ENCODE measurements around the gene NSG1.

The NSG1 gene

DNA sequence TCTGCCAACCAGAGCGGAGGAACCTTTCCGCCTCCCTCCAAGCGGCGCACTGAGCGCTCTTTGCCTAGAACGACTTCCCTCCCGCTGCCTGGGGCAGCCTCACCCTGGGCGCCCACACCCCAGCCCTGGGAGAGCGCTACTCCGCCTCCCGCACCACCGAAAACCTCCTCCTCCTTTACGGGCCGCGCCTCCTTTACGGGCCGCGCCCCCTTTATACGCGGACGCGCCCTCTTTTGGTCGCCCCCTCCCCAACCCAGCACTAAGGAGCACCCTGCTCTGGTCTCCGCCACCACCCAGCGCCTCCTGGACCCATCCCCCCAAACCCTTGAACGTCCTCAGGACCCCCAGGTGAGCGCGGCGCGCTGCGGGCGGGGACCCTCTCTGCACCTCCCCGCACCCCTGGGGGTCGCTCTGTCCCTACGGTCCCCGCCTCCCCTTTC, 586 bp upstream of the NSG1 start:
- TF ChIP-seq FOXP2 (optimal IDR thresholded peaks at IDR 0.05; ENCODE audit: borderline replicate concordance, extremely low read depth, extremely low read length, insufficient read depth) (no peak), TAF1 (IDR thresholded peaks at IDR 0.05; ENCODE audit: borderline replicate concordance, insufficient read depth, low read length) (no peak), SIN3A (IDR thresholded peaks at IDR 0.05; ENCODE audit: borderline replicate concordance, insufficient read depth, low read length) (no peak)

- no peak for TF ChIP-seq TAF1 (IDR thresholded peaks at IDR 0.05; ENCODE audit: borderline replicate concordance, insufficient read depth, low read length)
- TF ChIP-seq REST (IDR thresholded peaks at IDR 0.05; ENCODE audit: insufficient read depth in 1 of 2, low read depth in 2 of 2, low read length in 2 of 2): no peak
- TF ChIP-seq FOXP2 (optimal IDR thresholded peaks at IDR 0.05; ENCODE audit: borderline replicate concordance, extremely low read depth, extremely low read length, insufficient read depth): no peak
Observed at GRCh38 chr4:4387531-4388310, 819 bp downstream of the NSG1 start.

DNA sequence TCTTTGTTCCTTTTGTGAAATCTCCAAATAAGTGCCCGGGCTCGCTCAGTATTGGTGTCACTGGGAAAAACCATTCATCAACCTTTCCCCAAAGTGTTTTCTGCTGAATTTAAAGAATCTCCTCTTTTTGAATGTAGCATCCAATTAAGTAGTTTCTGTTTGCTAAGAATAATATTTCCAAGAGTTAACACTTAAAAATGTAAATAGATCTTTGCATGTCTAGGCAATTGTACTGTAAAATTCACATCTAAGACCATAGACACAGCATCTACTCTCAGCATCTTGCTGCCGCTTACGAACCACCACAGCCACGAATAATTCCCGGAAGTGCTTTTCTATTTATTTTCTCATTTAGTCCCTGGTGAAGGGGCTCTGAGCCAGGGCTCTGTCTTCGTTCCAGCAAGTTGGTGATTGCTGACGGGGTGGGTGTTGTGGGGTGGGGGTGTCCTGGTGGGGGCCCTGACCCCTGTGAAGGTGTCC, 1.4 kb downstream of the NSG1 start:
- TF ChIP-seq REST (IDR thresholded peaks at IDR 0.05; ENCODE audit: insufficient read depth in 1 of 2, low read depth in 2 of 2, low read length in 2 of 2) (no peak), SIN3A (IDR thresholded peaks at IDR 0.05; ENCODE audit: borderline replicate concordance, insufficient read depth, low read length) (no peak), FOXP2 (optimal IDR thresholded peaks at IDR 0.05; ENCODE audit: borderline replicate concordance, extremely low read depth, extremely low read length, insufficient read depth) (no peak), TAF1 (IDR thresholded peaks at IDR 0.05; ENCODE audit: borderline replicate concordance, insufficient read depth, low read length) (no peak)

DNA sequence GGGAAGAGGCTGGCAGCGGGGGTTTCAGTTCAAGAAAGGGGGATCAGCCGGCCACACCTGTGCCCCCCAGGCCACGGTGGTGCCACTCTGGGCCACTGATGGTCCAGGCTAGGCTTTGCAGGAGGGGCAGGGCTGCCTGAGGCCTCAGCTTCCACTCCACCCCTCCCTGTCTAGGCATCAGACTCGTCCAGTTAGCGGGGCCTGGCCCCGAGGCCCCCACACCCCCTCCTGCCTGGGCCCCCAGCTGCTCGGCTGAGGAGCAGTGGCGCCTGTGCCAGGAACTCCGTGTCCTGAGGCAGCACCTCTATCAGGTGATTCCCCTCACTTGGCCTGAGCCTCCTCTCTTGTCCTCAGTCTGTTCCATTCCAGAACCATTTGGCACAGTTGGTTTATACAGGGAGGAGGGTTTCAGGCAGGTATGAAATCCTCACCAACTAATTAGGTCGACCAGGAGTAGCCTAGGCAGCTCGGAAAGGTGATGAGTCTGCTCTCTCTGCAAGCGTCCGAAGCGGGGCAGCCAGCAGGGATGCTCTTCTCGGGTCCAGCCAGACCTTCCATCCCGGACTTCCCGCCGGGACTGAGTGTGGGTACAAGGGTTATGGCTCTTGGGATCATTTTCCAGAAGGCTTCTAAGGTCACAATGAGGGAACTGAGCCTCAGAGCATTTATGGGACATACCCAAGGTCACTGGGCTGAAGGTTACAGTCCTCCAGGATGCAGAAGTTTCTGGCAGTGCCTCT, 2.1 kb downstream of the NSG1 start:
- TF ChIP-seq SIN3A (IDR thresholded peaks at IDR 0.05; ENCODE audit: borderline replicate concordance, insufficient read depth, low read length): no peak
- TF ChIP-seq TAF1 (IDR thresholded peaks at IDR 0.05; ENCODE audit: borderline replicate concordance, insufficient read depth, low read length): no peak
- TF ChIP-seq POLR2AphosphoS5 (IDR thresholded peaks at IDR 0.05; ENCODE audit: low read depth, low read length): no peak
- TF ChIP-seq FOXP2 (optimal IDR thresholded peaks at IDR 0.05; ENCODE audit: borderline replicate concordance, extremely low read depth, extremely low read length, insufficient read depth): no peak
- no peak for TF ChIP-seq REST (IDR thresholded peaks at IDR 0.05; ENCODE audit: insufficient read depth in 1 of 2, low read depth in 2 of 2, low read length in 2 of 2)

DNA sequence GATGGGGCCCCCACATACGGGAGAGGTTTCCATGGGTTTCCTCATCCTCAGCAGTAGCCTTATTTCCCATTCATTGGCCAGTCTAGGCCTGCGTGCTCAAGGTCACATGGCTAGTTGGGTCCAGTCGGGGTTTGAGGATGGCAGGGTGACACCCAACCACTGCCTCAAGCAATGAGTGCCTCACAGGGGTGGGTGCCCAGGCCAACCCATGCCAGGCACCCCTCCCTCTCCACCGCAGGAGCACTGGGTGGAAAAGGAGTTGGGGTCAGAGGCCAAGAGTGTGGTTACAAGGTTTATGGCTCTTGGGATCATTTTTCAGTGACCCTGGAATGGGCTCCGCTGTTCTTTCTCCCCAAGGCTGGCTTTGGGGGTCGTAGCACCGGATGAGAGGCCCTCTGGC, 3.1 kb downstream of the NSG1 start:
- TF ChIP-seq FOXP2 (optimal IDR thresholded peaks at IDR 0.05; ENCODE audit: borderline replicate concordance, extremely low read depth, extremely low read length, insufficient read depth) (no peak), SIN3A (IDR thresholded peaks at IDR 0.05; ENCODE audit: borderline replicate concordance, insufficient read depth, low read length) (no peak), REST (IDR thresholded peaks at IDR 0.05; ENCODE audit: insufficient read depth in 1 of 2, low read depth in 2 of 2, low read length in 2 of 2) (no peak)
